Measurements from ENCODE around the gene MGMT.

Gene MGMT

DNA sequence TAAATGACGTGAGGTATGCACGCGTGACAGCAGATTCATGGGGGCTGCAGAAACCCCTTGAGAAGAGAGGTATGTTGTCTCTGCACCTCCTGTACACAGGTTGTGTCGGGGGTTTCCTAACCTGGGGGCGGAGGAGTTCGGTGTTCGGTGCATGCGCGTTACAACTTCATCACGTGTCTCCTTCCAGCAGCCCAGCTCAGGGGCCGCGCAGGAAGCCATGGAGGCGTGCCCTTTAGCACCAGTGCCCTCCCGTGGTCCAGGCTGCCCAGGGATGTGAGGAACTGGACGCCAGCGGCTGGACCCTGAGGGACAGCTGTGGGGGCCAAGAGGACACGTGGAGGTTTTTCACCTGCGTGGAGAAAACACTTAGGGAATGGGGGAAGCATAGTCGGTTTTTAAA lies 310.6 kb downstream of the MGMT start:
- Histone ChIP-seq H3K27ac (replicated peaks) (no peak overlapping the region), H3K27me3 (ENCODE audit: insufficient read depth, poor library complexity, severe bottlenecking) (no peaks in the 10 kb centered on the region), H3K4me3 (replicated peaks; ENCODE audit: insufficient read depth, low read length) (no peak overlapping the region)
- no peak for DNase-seq (ENCODE audit: low read depth in 1 of 2, low spot score in 1 of 2)
- TF ChIP-seq SPI1 (IDR thresholded peaks at IDR 0.05; ENCODE audit: borderline replicate concordance, low read depth) (no peak), POLR2AphosphoS5 (IDR thresholded peaks at IDR 0.05; ENCODE audit: low read depth) (no peak), GABPA (IDR thresholded peaks at IDR 0.05; ENCODE audit: low read depth) (no peak)
- TF ChIP-seq, protein P1, sequence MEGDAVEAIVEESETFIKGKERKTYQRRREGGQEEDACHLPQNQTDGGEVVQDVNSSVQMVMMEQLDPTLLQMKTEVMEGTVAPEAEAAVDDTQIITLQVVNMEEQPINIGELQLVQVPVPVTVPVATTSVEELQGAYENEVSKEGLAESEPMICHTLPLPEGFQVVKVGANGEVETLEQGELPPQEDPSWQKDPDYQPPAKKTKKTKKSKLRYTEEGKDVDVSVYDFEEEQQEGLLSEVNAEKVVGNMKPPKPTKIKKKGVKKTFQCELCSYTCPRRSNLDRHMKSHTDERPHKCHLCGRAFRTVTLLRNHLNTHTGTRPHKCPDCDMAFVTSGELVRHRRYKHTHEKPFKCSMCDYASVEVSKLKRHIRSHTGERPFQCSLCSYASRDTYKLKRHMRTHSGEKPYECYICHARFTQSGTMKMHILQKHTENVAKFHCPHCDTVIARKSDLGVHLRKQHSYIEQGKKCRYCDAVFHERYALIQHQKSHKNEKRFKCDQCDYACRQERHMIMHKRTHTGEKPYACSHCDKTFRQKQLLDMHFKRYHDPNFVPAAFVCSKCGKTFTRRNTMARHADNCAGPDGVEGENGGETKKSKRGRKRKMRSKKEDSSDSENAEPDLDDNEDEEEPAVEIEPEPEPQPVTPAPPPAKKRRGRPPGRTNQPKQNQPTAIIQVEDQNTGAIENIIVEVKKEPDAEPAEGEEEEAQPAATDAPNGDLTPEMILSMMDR (IDR thresholded peaks at IDR 0.05; ENCODE audit: insufficient read depth, low read length): no peak
- TF ChIP-seq, protein P2, sequence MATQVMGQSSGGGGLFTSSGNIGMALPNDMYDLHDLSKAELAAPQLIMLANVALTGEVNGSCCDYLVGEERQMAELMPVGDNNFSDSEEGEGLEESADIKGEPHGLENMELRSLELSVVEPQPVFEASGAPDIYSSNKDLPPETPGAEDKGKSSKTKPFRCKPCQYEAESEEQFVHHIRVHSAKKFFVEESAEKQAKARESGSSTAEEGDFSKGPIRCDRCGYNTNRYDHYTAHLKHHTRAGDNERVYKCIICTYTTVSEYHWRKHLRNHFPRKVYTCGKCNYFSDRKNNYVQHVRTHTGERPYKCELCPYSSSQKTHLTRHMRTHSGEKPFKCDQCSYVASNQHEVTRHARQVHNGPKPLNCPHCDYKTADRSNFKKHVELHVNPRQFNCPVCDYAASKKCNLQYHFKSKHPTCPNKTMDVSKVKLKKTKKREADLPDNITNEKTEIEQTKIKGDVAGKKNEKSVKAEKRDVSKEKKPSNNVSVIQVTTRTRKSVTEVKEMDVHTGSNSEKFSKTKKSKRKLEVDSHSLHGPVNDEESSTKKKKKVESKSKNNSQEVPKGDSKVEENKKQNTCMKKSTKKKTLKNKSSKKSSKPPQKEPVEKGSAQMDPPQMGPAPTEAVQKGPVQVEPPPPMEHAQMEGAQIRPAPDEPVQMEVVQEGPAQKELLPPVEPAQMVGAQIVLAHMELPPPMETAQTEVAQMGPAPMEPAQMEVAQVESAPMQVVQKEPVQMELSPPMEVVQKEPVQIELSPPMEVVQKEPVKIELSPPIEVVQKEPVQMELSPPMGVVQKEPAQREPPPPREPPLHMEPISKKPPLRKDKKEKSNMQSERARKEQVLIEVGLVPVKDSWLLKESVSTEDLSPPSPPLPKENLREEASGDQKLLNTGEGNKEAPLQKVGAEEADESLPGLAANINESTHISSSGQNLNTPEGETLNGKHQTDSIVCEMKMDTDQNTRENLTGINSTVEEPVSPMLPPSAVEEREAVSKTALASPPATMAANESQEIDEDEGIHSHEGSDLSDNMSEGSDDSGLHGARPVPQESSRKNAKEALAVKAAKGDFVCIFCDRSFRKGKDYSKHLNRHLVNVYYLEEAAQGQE (IDR thresholded peaks at IDR 0.05; ENCODE audit: insufficient replicate concordance, low read depth): no peak

DNA sequence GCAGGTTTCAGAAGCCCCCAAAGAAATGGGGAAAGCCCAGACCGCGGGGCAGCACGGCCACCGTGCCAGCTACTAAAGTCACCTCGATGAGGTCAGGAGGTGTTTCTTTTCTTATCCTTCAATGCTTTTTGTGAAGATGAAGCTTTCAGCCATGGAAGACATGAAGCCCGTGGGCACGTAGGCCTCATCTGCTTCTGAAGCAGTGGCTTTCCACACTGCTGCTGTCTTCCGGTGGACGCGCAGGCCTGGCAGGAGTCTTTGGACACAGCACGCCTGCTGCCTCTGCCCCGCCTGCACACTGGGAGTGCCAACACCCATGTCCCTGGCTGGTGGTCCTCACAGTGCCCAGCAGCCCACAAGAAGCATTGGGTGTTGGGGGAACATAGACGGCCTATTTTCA lies 311.5 kb downstream of the MGMT start:
- no peak for DNase-seq (ENCODE audit: low read depth in 1 of 2, low spot score in 1 of 2)
- TF ChIP-seq, protein P2 (IDR thresholded peaks at IDR 0.05; ENCODE audit: insufficient replicate concordance, low read depth): no peak
- no peak for TF ChIP-seq GABPA (IDR thresholded peaks at IDR 0.05; ENCODE audit: low read depth)
- TF ChIP-seq POLR2AphosphoS5 (IDR thresholded peaks at IDR 0.05; ENCODE audit: low read depth): no peak
- TF ChIP-seq, protein P1 (IDR thresholded peaks at IDR 0.05; ENCODE audit: insufficient read depth, low read length): no peak
- no peak for TF ChIP-seq SPI1 (IDR thresholded peaks at IDR 0.05; ENCODE audit: borderline replicate concordance, low read depth)
- H3K4me3 ChIP-seq (replicated peaks; ENCODE audit: insufficient read depth, low read length): no peak overlapping the region
- H3K27ac ChIP-seq (replicated peaks): no peak overlapping the region
- no peaks in the 10 kb centered on the region for H3K27me3 ChIP-seq (ENCODE audit: insufficient read depth, poor library complexity, severe bottlenecking)

DNA sequence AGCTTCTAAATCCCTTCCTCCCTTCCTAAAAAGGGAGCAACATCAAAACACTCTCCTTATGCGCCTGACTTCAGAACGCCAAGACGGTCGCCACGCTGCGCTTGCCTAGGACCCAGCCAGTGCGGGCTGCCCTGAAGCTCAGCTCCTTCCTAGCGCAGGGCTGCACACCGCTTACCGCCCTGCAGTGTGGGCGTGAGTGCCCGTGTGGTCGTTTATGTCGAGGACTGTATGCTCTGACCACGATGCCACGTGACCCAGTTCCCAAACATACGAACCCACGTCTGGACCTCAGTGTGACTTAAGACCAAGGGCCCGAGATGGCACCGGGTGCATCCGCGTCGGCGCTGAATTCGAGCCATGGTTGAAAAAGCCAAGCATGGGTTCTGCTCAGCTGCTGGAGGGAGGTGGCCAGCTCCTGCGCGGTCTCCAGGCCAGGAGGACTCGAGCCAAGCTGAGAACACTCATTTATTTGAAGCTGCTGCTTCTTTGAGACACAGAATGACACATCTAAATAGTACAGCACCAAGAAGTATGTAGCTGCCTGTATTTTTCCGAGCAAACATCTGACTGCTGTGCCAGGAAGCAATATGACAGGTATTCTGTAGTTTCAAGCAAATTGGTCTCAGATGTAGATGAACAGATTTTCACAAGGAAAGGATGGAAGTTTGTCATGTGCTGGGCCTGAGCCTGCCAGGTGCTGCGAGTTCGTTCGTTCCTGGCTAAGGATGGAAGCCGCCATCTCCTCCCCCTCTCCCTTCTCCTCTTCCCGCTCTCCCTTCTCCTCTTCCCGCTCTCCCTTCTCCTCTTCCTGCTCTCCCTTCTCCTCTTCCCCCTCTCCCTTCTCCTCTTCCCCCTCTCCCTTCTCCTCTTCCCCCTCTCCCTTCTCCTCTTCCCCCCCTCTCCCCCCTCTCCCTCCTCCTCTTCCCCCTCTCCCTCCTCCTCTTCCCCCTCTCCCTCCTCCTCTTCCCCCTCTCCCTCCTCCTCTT lies 312.4 kb downstream of the MGMT start:
- no peak for DNase-seq (ENCODE audit: low read depth in 1 of 2, low spot score in 1 of 2)
- no peaks in the 10 kb centered on the region for H3K27me3 ChIP-seq (ENCODE audit: insufficient read depth, poor library complexity, severe bottlenecking)
- H3K27ac ChIP-seq (replicated peaks): no peak overlapping the region
- H3K4me3 ChIP-seq (replicated peaks; ENCODE audit: insufficient read depth, low read length): no peak overlapping the region
- TF ChIP-seq GABPA (IDR thresholded peaks at IDR 0.05; ENCODE audit: low read depth) (no peak), SPI1 (IDR thresholded peaks at IDR 0.05; ENCODE audit: borderline replicate concordance, low read depth) (no peak), POLR2AphosphoS5 (IDR thresholded peaks at IDR 0.05; ENCODE audit: low read depth) (no peak)
- TF ChIP-seq, protein P2 (IDR thresholded peaks at IDR 0.05; ENCODE audit: insufficient replicate concordance, low read depth): no peak
- TF ChIP-seq, protein P1 (IDR thresholded peaks at IDR 0.05; ENCODE audit: insufficient read depth, low read length): no peak
